Measurements from ENCODE around the gene SLC16A3. TPM values are rescaled to one million over a fixed set of nuclear protein-coding genes. Genes with fewer than 3 reads are reported as not detected.

Gene SLC16A3
- total and polyA plus RNA-seq, 7 experiments from 2014 or later: 1.4 to 264 (median 15.9) TPM

DNA sequence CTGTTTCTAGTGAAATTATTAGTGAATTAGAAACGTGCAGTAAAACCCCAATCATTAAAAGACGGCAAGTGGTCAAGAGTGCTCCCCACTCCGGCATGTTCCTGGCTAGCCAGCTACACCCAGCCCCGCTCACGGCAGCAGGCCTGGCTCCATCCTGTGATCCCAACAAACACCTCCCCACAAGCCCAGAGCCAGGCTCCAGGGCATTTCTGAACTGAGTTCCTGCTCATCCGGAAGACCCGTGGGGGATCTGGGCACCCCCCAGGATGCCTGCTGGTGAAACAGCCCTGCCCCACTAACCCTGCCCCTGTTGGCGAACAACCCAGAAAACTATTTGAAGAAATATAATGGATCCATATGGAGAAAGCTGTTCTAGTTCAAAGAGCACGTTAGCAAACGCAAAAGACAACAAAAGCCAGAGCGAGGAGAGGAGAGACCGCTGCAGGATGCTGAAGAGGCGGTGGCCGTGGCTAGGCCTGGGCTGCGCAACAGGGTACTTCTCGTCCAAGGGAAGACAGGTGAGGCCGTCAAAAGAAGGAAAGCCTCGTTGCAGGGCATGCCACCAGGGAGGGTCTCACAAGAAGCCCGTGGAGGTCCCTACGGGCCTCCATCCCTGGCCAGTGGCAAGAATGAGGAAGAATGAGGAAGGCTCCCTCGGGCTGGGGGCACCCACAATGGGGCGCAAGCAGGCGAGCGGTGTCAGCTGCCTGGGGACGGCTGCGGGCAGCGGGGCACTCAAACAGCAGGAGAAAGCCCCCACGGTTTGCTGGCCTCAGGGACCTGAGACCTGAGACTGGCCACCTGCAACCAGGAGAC, 19.2 kb downstream of the SLC16A3 start:
- ChIA-PET POLR2A (interaction anchor here (0.8 kb wide), 1 partner anchor 44 kb away, joined by 3 read pairs; no protein-coding TSS in a partner anchor), CTCF (no interaction called here)
- Mint-ChIP-seq H3K27ac (peak overlapping the region in 2 of 9 donors; percentile 12 to 16), H3K9me3 (peaks cover 0 to 4% (median 0%) of the 10 kb centered on the region in 11 donors), H3K36me3 (peaks cover 18 to 51% (median 29%) of the 10 kb centered on the region in 5 donors), H3K4me1 (peaks cover 14 to 32% (median 21%) of the 10 kb centered on the region in 7 donors), H3K4me3 (no peak overlapping the region), H3K27me3 (no peaks in the 10 kb centered on the region)
- H3K4me1 ChIP-seq (ENCODE audit: control insufficient read depth in 2 of 2, insufficient read depth in 2 of 2, low read length in 2 of 2): peaks cover 3 to 6% of the 10 kb centered on the region in 2 donors
- H3K9me3 ChIP-seq (ENCODE audit: control insufficient read depth in 2 of 3, low read length in 3 of 3): no peaks in the 10 kb centered on the region
- ATAC-seq (no peak), DNase-seq (no peak)
- no peak overlapping the region for H3K27ac ChIP-seq (ENCODE audit: low read depth, low read length)
- H3K36me3 ChIP-seq (ENCODE audit: control insufficient read depth in 2 of 3, insufficient read depth in 3 of 3, low read length in 3 of 3): peaks cover 60 to 100% (median 73%) of the 10 kb centered on the region in 3 experiments
- no peaks in the 10 kb centered on the region for H3K27me3 ChIP-seq (ENCODE audit: control insufficient read depth in 2 of 2, insufficient read depth in 2 of 2, low read length in 2 of 2)
- H3K4me3 ChIP-seq (ENCODE audit: low read length): no peak overlapping the region
- intact Hi-C loops (cut with micrococcal nuclease): no loop called here

DNA sequence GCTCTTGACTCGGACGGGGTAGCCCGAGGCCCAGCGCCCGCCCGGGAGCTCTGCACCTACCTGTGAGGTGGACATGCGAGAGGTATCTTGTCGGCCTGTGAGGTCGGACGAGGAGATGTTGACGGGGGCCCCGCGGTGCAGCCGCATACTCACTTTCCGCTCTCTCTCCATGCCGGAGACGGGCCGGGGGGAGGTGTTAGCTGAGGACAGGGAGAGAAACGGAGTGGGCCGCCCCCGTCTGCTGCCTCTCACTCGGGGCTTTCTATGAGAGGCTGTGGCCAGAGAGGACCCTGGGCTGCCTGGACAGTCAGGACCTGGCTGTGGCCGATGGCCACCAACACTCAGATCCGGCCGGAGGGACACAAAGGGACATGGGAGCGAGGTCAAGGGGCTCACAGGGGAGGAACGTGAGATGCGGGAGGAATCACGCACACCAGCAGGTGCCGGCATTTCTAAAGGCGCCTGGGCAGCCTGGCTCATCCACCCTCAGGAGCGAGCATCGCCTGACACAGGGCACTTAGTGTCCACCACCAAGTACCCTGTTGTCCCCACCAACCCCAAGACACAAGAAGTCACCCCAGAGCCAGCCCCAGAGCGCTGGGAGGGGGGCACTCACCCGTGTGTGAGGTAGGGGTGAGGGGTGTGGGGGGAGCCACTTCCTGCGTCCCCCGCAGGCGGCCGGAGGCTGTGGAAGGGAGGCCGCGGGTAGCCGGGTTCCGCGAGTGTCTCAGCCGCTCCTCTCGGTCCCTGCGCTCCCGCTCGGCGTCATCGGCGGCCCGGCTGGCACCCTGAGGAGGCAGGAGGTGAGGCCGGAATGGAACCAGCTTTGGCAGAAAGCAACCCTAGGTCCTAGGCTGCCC, 20.2 kb downstream of the SLC16A3 start:
- peaks cover 12 to 30% (median 19%) of the 10 kb centered on the region in 7 donors for H3K4me1 Mint-ChIP-seq
- Histone ChIP-seq H3K9me3 (ENCODE audit: control insufficient read depth in 2 of 3, low read length in 3 of 3) (no peaks in the 10 kb centered on the region), H3K27me3 (ENCODE audit: control insufficient read depth in 2 of 2, insufficient read depth in 2 of 2, low read length in 2 of 2) (no peaks in the 10 kb centered on the region), H3K4me3 (ENCODE audit: low read length) (no peak overlapping the region), H3K4me1 (ENCODE audit: control insufficient read depth in 2 of 2, insufficient read depth in 2 of 2, low read length in 2 of 2) (peaks cover 3 to 6% of the 10 kb centered on the region in 2 donors), H3K27ac (ENCODE audit: low read depth, low read length) (no peak overlapping the region), H3K36me3 (ENCODE audit: control insufficient read depth in 2 of 3, insufficient read depth in 3 of 3, low read length in 3 of 3) (peaks cover 60 to 96% (median 67%) of the 10 kb centered on the region in 3 experiments)
- H3K27me3 Mint-ChIP-seq: no peaks in the 10 kb centered on the region
- peak in 1 of 9 donors; percentile 19 for DNase-seq
- peak overlapping the region in 1 of 9 donors; percentile 38 for H3K27ac Mint-ChIP-seq
- no peak overlapping the region for H3K4me3 Mint-ChIP-seq
- peaks cover 15 to 50% (median 26%) of the 10 kb centered on the region in 5 donors for H3K36me3 Mint-ChIP-seq
- CTCF ChIA-PET: no interaction called here
- POLR2A ChIA-PET: interaction anchor here (0.6 kb wide), 1 partner anchor 222 kb away, joined by 3 read pairs; no protein-coding TSS in a partner anchor
- no peak for ATAC-seq
- intact Hi-C loops (cut with micrococcal nuclease): no loop called here
- peaks cover 0 to 4% (median 0%) of the 10 kb centered on the region in 11 donors for H3K9me3 Mint-ChIP-seq

DNA sequence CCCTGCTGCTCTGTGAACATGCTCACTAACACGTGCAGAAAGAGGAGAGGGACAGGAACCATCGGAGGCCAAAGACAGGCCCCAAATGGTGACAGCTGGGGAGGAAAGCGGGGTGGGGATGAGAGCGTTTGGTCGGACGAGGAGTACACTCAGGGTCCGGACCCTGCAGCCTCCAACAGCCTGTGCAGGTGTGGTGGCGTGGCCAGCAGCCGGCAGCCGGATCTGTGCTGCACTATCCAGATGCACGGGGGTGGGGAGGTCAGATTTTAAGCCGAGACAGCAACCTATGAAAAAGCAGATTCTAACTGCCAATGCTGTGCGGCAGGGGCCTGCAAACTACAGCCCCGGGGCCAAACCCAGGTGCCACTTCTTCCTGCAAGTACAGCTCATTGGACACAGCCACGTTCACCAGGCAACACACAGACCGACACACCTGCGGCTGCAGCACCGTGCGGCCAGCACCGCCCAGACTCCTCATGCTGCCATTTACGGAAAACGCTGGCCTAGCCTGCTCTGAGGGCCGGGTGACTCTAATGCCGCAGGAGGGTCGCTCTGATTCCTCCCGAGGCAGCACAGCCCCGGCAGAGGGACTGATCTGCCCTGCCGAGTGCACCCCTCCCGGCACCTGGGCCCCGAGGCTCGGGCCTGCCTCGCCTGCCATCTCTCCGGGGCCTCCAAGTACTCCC, 21.2 kb downstream of the SLC16A3 start:
- H3K36me3 Mint-ChIP-seq: peaks cover 7 to 40% (median 19%) of the 10 kb centered on the region in 5 donors

DNA sequence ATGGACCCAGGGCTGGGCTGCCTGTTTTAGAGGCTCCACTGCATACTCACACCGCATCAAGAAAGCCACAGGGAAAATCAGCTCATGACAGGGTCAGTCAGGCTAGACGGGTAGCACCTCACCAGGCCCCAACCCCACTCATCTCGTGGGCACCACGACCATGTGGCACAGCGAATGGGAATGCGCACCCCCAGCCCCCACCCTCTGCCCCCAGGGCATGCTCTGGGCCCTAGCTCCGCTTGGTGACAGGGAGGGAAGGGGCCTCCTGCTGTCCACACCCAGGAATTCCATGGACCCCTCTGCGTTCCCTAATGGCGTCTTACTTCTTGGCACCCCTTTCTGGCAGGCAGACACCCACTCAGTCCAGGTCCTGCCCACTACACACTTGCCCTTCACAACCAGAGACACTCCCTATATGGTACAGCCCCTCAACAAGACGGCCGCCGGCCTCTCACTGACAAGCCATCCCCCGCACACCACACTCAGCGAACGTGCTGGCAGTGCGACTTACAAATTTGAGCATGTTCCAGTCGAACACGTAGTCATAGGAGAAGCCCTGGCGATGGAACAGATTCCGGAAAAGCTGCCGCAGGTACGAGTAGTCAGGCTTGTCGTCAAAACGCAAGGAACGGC, 22.1 kb downstream of the SLC16A3 start:
- peaks cover 3 to 6% of the 10 kb centered on the region in 2 donors for H3K4me1 ChIP-seq (ENCODE audit: control insufficient read depth in 2 of 2, insufficient read depth in 2 of 2, low read length in 2 of 2)
- POLR2A ChIA-PET: interaction anchor here (1.2 to 1.5 kb wide), 2 partner anchors 9 to 46 kb away, joined by 4 read pairs; no protein-coding TSS in a partner anchor
- ATAC-seq (peak; percentile 6), DNase-seq (no peak)
- intact Hi-C loops (cut with micrococcal nuclease): no loop called here
- H3K4me3 ChIP-seq (ENCODE audit: low read length): no peak overlapping the region
- peaks cover 0 to 4% (median 0%) of the 10 kb centered on the region in 11 donors for H3K9me3 Mint-ChIP-seq
- CTCF ChIA-PET: no interaction called here
- no peaks in the 10 kb centered on the region for H3K9me3 ChIP-seq (ENCODE audit: control insufficient read depth in 2 of 3, low read length in 3 of 3)
- H3K4me3 Mint-ChIP-seq: no peak overlapping the region
- peaks cover 57 to 88% (median 61%) of the 10 kb centered on the region in 3 experiments for H3K36me3 ChIP-seq (ENCODE audit: control insufficient read depth in 2 of 3, insufficient read depth in 3 of 3, low read length in 3 of 3)
- no peaks in the 10 kb centered on the region for H3K27me3 Mint-ChIP-seq
- H3K27ac ChIP-seq (ENCODE audit: low read depth, low read length): peak overlapping the region; percentile 14
- peak overlapping the region in 4 of 9 donors; percentile 51 to 79 (median 73) for H3K27ac Mint-ChIP-seq
- peaks cover 7 to 46% (median 27%) of the 10 kb centered on the region in 5 donors for H3K36me3 Mint-ChIP-seq
- peaks cover 7 to 27% (median 15%) of the 10 kb centered on the region in 7 donors for H3K4me1 Mint-ChIP-seq
- no peaks in the 10 kb centered on the region for H3K27me3 ChIP-seq (ENCODE audit: control insufficient read depth in 2 of 2, insufficient read depth in 2 of 2, low read length in 2 of 2)

More for the DNA sequence above, 21.2 kb downstream of the SLC16A3 start:
- Histone ChIP-seq H3K4me1 (ENCODE audit: control insufficient read depth in 2 of 2, insufficient read depth in 2 of 2, low read length in 2 of 2) (peaks cover 3 to 6% of the 10 kb centered on the region in 2 donors), H3K27me3 (ENCODE audit: control insufficient read depth in 2 of 2, insufficient read depth in 2 of 2, low read length in 2 of 2) (no peaks in the 10 kb centered on the region), H3K27ac (ENCODE audit: low read depth, low read length) (no peak overlapping the region), H3K36me3 (ENCODE audit: control insufficient read depth in 2 of 3, insufficient read depth in 3 of 3, low read length in 3 of 3) (peaks cover 51 to 88% (median 67%) of the 10 kb centered on the region in 3 experiments), H3K4me3 (ENCODE audit: low read length) (no peak overlapping the region), H3K9me3 (ENCODE audit: control insufficient read depth in 2 of 3, low read length in 3 of 3) (no peaks in the 10 kb centered on the region)
- intact Hi-C loops (cut with micrococcal nuclease): no loop called here
- Mint-ChIP-seq H3K4me3 (no peak overlapping the region), H3K27ac (no peak overlapping the region), H3K9me3 (peaks cover 0 to 4% (median 0%) of the 10 kb centered on the region in 11 donors), H3K4me1 (peaks cover 4 to 22% (median 12%) of the 10 kb centered on the region in 7 donors), H3K27me3 (no peaks in the 10 kb centered on the region)
- ATAC-seq (peak; percentile 6), DNase-seq (peak in 1 of 9 donors; percentile 19)
- ChIA-PET CTCF (no interaction called here), POLR2A (interaction anchor here (1.2 to 1.5 kb wide), 2 partner anchors 8 to 47 kb away, joined by 4 read pairs; no protein-coding TSS in a partner anchor)

DNA sequence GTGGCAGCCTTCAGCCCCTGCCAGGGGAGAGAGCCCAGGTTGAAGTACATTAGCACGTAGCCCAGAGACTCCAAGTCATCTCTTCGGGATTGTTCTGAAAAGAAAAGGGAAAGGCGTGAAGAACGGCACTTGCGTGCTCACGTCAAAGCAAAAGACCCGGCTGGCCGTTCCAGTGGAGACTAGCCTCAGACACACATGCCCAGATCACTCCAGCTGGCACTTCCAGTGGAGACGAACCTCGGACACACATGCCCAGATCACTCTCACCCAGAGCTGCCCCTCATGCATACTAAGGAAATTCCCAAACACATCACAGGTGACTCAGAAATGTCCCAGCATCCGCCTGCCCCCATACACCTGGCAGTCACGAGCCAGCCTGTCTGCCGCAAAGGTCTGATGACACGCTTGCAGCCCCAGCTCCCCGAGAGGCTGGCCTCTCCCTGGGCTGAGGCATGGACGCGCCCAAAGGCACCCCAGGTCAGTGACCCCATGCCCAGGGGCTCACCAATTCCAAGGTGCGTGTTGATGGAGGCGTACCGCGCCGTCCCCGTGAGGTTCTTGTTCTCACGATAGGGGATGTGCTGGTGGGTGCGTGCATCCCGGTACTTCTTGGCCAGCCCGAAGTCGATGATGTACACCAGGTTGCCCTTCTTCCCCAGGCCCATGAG, 23.8 kb downstream of the SLC16A3 start:
- ChIA-PET POLR2A (no interaction called here), CTCF (interaction anchor here (0.6 kb wide), 1 partner anchor 962 kb away, joined by 3 read pairs; no protein-coding TSS in a partner anchor)
- no peaks in the 10 kb centered on the region for H3K27me3 ChIP-seq (ENCODE audit: control insufficient read depth in 2 of 2, insufficient read depth in 2 of 2, low read length in 2 of 2)
- H3K27ac ChIP-seq (ENCODE audit: low read depth, low read length): peak overlapping the region; percentile 14
- H3K36me3 Mint-ChIP-seq: peaks cover 11 to 50% (median 39%) of the 10 kb centered on the region in 5 donors
- H3K9me3 ChIP-seq (ENCODE audit: control insufficient read depth in 2 of 3, low read length in 3 of 3): no peaks in the 10 kb centered on the region
- intact Hi-C loops (cut with micrococcal nuclease): no loop called here
- H3K4me1 ChIP-seq (ENCODE audit: control insufficient read depth in 2 of 2, insufficient read depth in 2 of 2, low read length in 2 of 2): no peaks in the 10 kb centered on the region
- no peak overlapping the region for H3K4me3 Mint-ChIP-seq
- H3K27me3 Mint-ChIP-seq: no peaks in the 10 kb centered on the region
- DNase-seq: no peak
- peaks cover 48 to 88% (median 49%) of the 10 kb centered on the region in 3 experiments for H3K36me3 ChIP-seq (ENCODE audit: control insufficient read depth in 2 of 3, insufficient read depth in 3 of 3, low read length in 3 of 3)
- peak overlapping the region in 4 of 9 donors; percentile 25 to 71 (median 57) for H3K27ac Mint-ChIP-seq
- H3K4me3 ChIP-seq (ENCODE audit: low read length): no peak overlapping the region
- ATAC-seq: no peak
- peaks cover 13 to 27% (median 19%) of the 10 kb centered on the region in 7 donors for H3K4me1 Mint-ChIP-seq
- H3K9me3 Mint-ChIP-seq: peaks cover 0 to 4% (median 0%) of the 10 kb centered on the region in 11 donors

Data from naive thymus-derived CD4-positive, alpha-beta T cell (primary cell).